Gastrocnemius medialis (tissue), 4 donors: ENCODE measurements around the gene FAM210A. TPM values are rescaled to one million over a fixed set of nuclear protein-coding genes. Genes with fewer than 3 reads are reported as not detected.
"Not testable (repeated sequence)": the region's sequence is repeated elsewhere in the genome, so short reads cannot be mapped to it uniquely, and the experiment has no call there.

Source experiments
- ATAC-seq, 2 donors: fragments of 150-250 bp; one replicate each; pipeline ENCODE4 v1.9.1; 2016
- DNase-seq, 2 donors: peaks; one replicate each; pipeline ENCODE4 v3.0.0-alpha.2; 2019
- H3K27ac ChIP-seq, 4 donors: fragments of 200-600 bp; sonication (generic); 1 replicate in 1 of 4; 2 replicates in 3 of 4; pipeline ENCODE4 v1.5.1; 2016 to 2018; ENCODE audit warnings: mild to moderate bottlenecking in 2 of 4, moderate library complexity in 1 of 4
- H3K27me3 ChIP-seq, 3 donors: fragments of 200-600 bp; sonication (generic) in 2 of 3; 1 replicate in 1 of 3; 2 replicates in 2 of 3; pipeline versions ENCODE4 v1.5.1 to v1.6.0; 2016 to 2019; ENCODE audit warnings: mild to moderate bottlenecking in 1 of 3, moderate library complexity in 1 of 3
- H3K36me3 ChIP-seq, 2 donors: fragments of 200-600 bp; sonication (generic) in 1 of 2; one replicate each; pipeline ENCODE4 v1.5.1; 2017 to 2018
- H3K4me1 ChIP-seq, 2 donors: fragments of 200-600 bp; sonication (generic) in 1 of 2; one replicate each; pipeline ENCODE4 v1.5.1; 2016 to 2017; ENCODE audit warnings: mild to moderate bottlenecking in 2 of 2
- H3K4me3 ChIP-seq, 4 donors: fragments of 200-600 bp; sonication (generic) in 3 of 4; 1 replicate in 1 of 4; 2 replicates in 3 of 4; pipeline ENCODE4 v1.5.1; 2016 to 2019; ENCODE audit warnings: mild to moderate bottlenecking in 2 of 4
- H3K9me3 ChIP-seq, 3 donors: fragments of 200-600 bp; sonication (generic) in 2 of 3; 1 replicate in 1 of 3; 2 replicates in 2 of 3; pipeline ENCODE4 v1.5.1; 2016 to 2019
- POLR2A ChIP-seq, 2 donors: fragments of 450-650 bp; IDR thresholded peaks; one replicate each; pipeline ENCODE4 v1.6.1; 2017; ENCODE audit warnings: antibody characterized with exemption in 2 of 2, mild to moderate bottlenecking in 2 of 2, moderate library complexity in 2 of 2
- in situ Hi-C, 4 donors: fragments of 200-750 bp; cut with MboI; loops; one replicate each; pipeline versions ENCODE4 v1.15.0 to v1.8.0; 2017; ENCODE audit warnings: low sequenced_read_pairs in 4 of 4
- intact Hi-C: fragments of 100-400 bp; cut with DNase I; formaldehyde crosslinking; loops from one replicate; pipeline ENCODE4 v1.15.1; 2023; ENCODE audit warnings: low total_unique reads
- total RNA-seq, 4 donors: library from RNA; depleted of rRNA; stranded (reverse); fragments of >200 nt; gene quantifications; one replicate each; pipeline versions ENCODE4 v1.1.0 to v1.2.3, GENCODE V29; 2016
- TF ChIP-seq, protein P1 (sequence below), 5 experiments: fragments of 450-650 bp in 3 of 5; fragments of 200-600 bp in 2 of 5; sonication (generic) in 2 of 5; IDR thresholded peaks in 4 of 5; conservative IDR thresholded peaks in 1 of 5; 1 replicate in 4 of 5; 2 replicates in 1 of 5; pipeline ENCODE4 v1.5.1; 2016 to 2019; ENCODE audit warnings: antibody characterized with exemption in 5 of 5, mild to moderate bottlenecking in 3 of 5, moderate library complexity in 3 of 5

Gene FAM210A
- total RNA-seq, 4 donors from 2014 or later = 7.8 to 23.1 (median 16.3) TPM

GRCh38 chr18:13758622-13759021 is 32.3 kb upstream of the FAM210A start:
- Histone ChIP-seq H3K27ac (no peak overlapping the region), H3K9me3 (no peaks in the 10 kb centered on the region), H3K4me1 (peaks cover 0 to 15% of the 10 kb centered on the region in 2 donors), H3K27me3 (no peaks in the 10 kb centered on the region), H3K36me3 (peaks cover 3 to 61% of the 10 kb centered on the region in 2 donors), H3K4me3 (no peak overlapping the region)
- intact Hi-C loops (no loop called here), in situ Hi-C loops (no loop called here)
- DNase-seq = no peak
- TF ChIP-seq, protein P1, sequence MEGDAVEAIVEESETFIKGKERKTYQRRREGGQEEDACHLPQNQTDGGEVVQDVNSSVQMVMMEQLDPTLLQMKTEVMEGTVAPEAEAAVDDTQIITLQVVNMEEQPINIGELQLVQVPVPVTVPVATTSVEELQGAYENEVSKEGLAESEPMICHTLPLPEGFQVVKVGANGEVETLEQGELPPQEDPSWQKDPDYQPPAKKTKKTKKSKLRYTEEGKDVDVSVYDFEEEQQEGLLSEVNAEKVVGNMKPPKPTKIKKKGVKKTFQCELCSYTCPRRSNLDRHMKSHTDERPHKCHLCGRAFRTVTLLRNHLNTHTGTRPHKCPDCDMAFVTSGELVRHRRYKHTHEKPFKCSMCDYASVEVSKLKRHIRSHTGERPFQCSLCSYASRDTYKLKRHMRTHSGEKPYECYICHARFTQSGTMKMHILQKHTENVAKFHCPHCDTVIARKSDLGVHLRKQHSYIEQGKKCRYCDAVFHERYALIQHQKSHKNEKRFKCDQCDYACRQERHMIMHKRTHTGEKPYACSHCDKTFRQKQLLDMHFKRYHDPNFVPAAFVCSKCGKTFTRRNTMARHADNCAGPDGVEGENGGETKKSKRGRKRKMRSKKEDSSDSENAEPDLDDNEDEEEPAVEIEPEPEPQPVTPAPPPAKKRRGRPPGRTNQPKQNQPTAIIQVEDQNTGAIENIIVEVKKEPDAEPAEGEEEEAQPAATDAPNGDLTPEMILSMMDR (IDR thresholded peaks at IDR 0.05 in 4 of 5, conservative IDR thresholded peaks at IDR 0.05 in 1 of 5) = no peak
- no peak for TF ChIP-seq POLR2A (IDR thresholded peaks at IDR 0.05)
- ATAC-seq = no peak

DNA sequence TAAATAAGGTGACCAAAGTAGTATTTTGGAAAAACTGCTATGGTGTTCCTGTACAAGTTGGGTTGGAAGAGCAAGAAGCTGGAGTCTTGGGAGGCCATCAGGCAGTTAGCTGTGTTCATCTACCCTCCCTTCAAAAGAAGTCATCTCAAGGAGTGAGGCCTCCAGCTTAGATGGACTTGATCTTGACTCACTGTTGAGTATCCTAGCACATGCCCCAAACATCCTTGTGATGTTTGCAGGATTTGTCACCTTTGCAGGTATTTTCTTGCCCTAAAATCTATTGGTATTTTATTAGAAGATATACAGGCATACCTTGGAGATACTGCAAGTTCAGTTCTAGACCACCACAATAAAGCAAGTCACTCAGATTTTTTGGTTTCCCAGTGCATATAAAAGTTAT is 30.3 kb upstream of the FAM210A start:
- DNase-seq = no peak
- in situ Hi-C loops (no loop called here), intact Hi-C loops (no loop called here)
- no peak for ATAC-seq
- no peak for TF ChIP-seq POLR2A (IDR thresholded peaks at IDR 0.05)
- TF ChIP-seq, protein P1 (IDR thresholded peaks at IDR 0.05 in 4 of 5, conservative IDR thresholded peaks at IDR 0.05 in 1 of 5) = no peak
- H3K4me1 ChIP-seq = peaks cover 0 to 15% of the 10 kb centered on the region in 2 donors
- no peak overlapping the region for H3K27ac ChIP-seq
- peaks cover 5 to 72% of the 10 kb centered on the region in 2 donors for H3K36me3 ChIP-seq
- H3K9me3 ChIP-seq = no peaks in the 10 kb centered on the region
- no peaks in the 10 kb centered on the region for H3K27me3 ChIP-seq
- no peak overlapping the region for H3K4me3 ChIP-seq

DNA sequence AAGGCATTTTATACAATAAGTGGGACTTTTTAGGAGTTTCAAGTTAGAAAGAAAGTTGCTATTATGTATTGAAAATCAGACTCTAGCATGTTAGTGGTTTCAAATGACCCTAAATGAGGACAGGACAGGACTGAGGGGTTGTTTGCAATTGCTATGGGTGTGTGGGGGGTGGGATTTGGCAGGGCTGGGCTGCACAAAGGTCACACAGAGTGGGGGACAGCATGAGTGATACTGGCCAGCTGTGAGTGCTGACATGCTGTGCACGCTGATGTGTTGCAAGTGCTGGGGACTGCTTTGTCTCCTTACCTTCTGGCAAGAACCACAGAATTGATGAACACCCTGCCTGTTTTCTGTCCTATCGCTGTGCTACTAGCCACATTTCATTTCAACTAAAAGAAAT is 29.9 kb upstream of the FAM210A start:
- H3K4me3 ChIP-seq = no peak overlapping the region
- no peaks in the 10 kb centered on the region for H3K9me3 ChIP-seq
- H3K27me3 ChIP-seq = no peaks in the 10 kb centered on the region
- H3K4me1 ChIP-seq = peaks cover 0 to 15% of the 10 kb centered on the region in 2 donors
- in situ Hi-C loops = no loop called here
- H3K36me3 ChIP-seq = peaks cover 5 to 75% of the 10 kb centered on the region in 2 donors
- no peak for TF ChIP-seq POLR2A (IDR thresholded peaks at IDR 0.05)
- TF ChIP-seq, protein P1 (IDR thresholded peaks at IDR 0.05 in 4 of 5, conservative IDR thresholded peaks at IDR 0.05 in 1 of 5) = no peak
- intact Hi-C loops = no loop called here
- DNase-seq (no peak), ATAC-seq (no peak)
- no peak overlapping the region for H3K27ac ChIP-seq

- in situ Hi-C loops, H3K4me3 ChIP-seq, intact Hi-C loops, H3K27me3 ChIP-seq, H3K4me1 ChIP-seq, DNase-seq, H3K27ac ChIP-seq, H3K9me3 ChIP-seq, ATAC-seq: not testable (repeated sequence)
- H3K36me3 ChIP-seq = peaks cover 2 to 94% of the 10 kb centered on the region in 2 donors
Observed at GRCh38 chr18:13751599-13751998, 25.2 kb upstream of the FAM210A start.

DNA sequence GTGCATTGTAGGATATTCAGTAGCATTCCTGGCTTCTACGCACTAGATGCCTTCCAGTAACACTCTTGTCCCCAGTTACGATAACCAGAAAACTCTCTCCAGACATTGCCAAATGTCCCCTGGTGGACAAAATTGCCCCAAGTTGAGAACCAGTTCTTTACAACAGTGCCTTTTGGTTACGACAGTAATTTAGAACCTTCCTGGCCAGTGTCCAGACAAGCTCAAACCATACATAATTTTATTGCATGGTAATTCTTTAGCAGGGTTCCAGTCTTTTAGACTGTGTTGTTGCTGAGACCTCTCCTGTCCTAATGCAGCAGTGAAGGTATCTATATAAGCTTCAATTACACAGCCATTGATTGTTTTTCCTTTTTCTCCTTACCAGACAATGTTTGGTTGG is 20.3 kb upstream of the FAM210A start:
- intact Hi-C loops = no loop called here
- Histone ChIP-seq H3K36me3 (peaks cover 2 to 66% of the 10 kb centered on the region in 2 donors), H3K4me3 (no peak overlapping the region), H3K27ac (no peak overlapping the region), H3K27me3 (no peaks in the 10 kb centered on the region), H3K9me3 (no peaks in the 10 kb centered on the region), H3K4me1 (no peaks in the 10 kb centered on the region)
- TF ChIP-seq, protein P1 (IDR thresholded peaks at IDR 0.05 in 4 of 5, conservative IDR thresholded peaks at IDR 0.05 in 1 of 5) = no peak
- TF ChIP-seq POLR2A (IDR thresholded peaks at IDR 0.05) = no peak
- DNase-seq (no peak), ATAC-seq (no peak)
- in situ Hi-C loops = loop anchor here in 3 of 4 donors (25.0 kb wide), 3 partner anchors 109 to 1034 kb away; partner anchors contain the start of genes CEP76 (in 1 of the 3) and PSMG2 (in 1 of the 3)
